ENCODE results near the gene CAMK2D. TPM values are rescaled to one million over a fixed set of nuclear protein-coding genes. Genes with fewer than 3 reads are reported as not detected.

The CAMK2D gene
- total RNA-seq, 1 donor from 2014 or later, result 73.5 TPM

DNA sequence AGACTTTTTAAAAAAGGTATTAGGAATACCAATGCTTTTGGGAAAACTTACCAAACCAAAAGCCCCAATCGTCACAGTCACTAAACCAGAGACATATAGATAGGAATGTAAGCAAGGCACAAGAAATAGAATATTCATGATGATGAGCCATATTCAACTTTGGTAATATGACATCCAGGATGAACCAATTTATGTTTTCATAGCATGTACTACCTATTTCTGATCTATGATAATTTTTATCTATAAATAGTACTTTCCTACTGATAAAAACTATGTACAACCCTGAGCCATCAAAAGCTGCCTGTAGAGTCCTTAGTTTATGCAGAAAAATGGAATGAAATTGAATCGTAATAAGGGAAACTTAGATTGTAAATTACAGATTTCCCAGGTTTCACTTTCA, 18.9 kb downstream of the CAMK2D start:
- H3K36me3 Mint-ChIP-seq (ENCODE audit: low read depth), result peaks cover 32% of the 10 kb centered on the region
- H3K27me3 Mint-ChIP-seq (ENCODE audit: insufficient read depth), result no peaks in the 10 kb centered on the region
- no peak overlapping the region for H3K4me3 Mint-ChIP-seq
- H3K4me1 Mint-ChIP-seq (ENCODE audit: low read depth), result peaks cover 41% of the 10 kb centered on the region
- H3K27ac Mint-ChIP-seq, result no peak overlapping the region
- intact Hi-C loops (cut with micrococcal nuclease), result no loop called here
- no peak for DNase-seq (ENCODE audit: low spot score)
- no peaks in the 10 kb centered on the region for H3K9me3 Mint-ChIP-seq

DNA sequence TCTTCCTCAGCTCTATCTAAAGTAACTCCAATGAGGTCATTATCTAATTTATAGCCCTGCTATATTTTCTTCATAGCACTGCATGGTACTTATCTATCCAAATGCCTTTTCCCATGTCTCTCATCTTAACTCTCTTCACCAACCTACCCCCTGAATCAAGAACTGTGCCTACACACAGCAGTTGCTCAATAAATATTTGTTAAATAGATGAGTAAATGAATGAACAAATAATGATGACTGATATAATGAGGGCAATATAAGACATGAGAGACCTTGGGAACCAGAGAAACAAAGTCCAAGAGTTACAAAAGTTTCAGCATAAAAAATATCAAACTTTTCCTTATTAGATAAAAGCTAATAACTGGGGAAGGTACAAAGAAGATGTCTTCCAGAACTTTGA, 19.6 kb downstream of the CAMK2D start:
- no peaks in the 10 kb centered on the region for H3K9me3 Mint-ChIP-seq
- H3K4me3 Mint-ChIP-seq, result no peak overlapping the region
- DNase-seq (ENCODE audit: low spot score), result no peak
- intact Hi-C loops (cut with micrococcal nuclease), result no loop called here
- H3K27me3 Mint-ChIP-seq (ENCODE audit: insufficient read depth), result no peaks in the 10 kb centered on the region
- H3K36me3 Mint-ChIP-seq (ENCODE audit: low read depth), result peaks cover 33% of the 10 kb centered on the region
- peaks cover 44% of the 10 kb centered on the region for H3K4me1 Mint-ChIP-seq (ENCODE audit: low read depth)
- peak overlapping the region; percentile 0 for H3K27ac Mint-ChIP-seq

DNA sequence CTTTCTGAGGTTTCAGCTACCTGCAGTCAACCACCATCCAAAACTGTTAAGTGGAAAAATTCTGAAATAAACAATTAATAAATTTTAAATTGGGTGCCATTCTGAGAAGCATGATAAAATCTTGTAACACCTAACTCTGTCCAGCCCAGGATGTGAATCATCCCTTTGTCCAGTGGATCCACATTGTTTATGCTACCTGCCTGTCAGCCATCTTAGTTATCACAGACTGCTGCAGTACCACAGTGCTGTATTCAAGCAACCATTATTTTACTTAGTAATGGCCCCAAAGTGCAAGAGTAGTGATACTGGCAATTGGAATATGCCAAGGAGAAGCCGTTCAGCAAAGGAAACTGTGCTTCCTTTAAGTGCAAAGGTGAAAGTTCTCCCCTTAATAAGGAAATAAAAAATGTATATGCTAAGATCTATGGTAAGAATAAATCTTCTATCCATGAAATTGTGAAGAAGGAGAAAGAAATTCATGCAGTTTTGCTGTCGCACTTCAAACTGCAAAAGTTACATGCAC, 20.6 kb downstream of the CAMK2D start:
- Mint-ChIP-seq H3K27ac (no peak overlapping the region), H3K36me3 (ENCODE audit: low read depth) (peaks cover 41% of the 10 kb centered on the region), H3K4me3 (no peak overlapping the region), H3K27me3 (ENCODE audit: insufficient read depth) (no peaks in the 10 kb centered on the region), H3K4me1 (ENCODE audit: low read depth) (peaks cover 49% of the 10 kb centered on the region), H3K9me3 (peaks cover 3% of the 10 kb centered on the region)
- DNase-seq (ENCODE audit: low spot score), result no peak
- intact Hi-C loops (cut with micrococcal nuclease), result no loop called here

DNA sequence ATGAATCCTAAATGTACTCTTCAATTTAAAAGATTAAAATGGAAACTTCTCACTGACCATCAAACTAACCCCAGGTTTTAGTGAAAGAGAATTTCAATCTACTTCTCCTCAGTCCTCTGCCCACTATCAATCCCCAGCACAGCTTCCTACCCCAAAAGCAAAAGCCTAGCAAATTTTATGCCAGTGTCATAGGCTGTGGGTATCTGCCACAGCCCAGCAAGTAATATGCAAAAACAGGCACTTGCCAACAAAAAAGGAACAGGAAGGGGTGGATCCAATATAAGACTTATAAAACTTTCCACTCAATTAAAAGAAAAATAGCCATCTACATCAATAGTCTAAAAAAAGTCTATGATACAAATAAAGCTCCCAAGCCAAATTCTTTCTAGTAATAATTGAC, 22.3 kb downstream of the CAMK2D start:
- Mint-ChIP-seq H3K4me3 (no peak overlapping the region), H3K27me3 (ENCODE audit: insufficient read depth) (no peaks in the 10 kb centered on the region), H3K27ac (peak overlapping the region; percentile 60), H3K4me1 (ENCODE audit: low read depth) (peaks cover 49% of the 10 kb centered on the region), H3K9me3 (peaks cover 3% of the 10 kb centered on the region), H3K36me3 (ENCODE audit: low read depth) (peaks cover 48% of the 10 kb centered on the region)
- DNase-seq (ENCODE audit: low spot score), result no peak
- intact Hi-C loops (cut with micrococcal nuclease), result no loop called here

DNA sequence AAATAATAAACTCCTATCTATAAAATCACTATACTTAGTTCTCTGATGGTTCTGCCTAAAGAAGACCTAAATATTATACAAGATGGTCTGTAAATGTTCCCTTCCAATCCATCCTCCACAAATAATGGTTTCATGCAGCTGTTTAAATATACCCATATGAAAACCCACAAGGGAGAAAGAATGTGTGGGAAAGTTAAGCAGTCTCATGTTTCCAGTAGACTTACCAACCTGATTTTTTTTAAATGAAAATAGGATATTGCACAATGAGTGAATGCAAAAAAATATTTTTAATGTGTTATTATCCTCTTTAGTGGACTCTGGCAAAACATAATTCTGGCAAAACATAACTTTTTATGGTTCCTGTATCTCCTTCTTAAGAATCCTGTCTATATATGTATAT, 23.3 kb downstream of the CAMK2D start:
- Mint-ChIP-seq H3K4me3 (no peak overlapping the region), H3K9me3 (peaks cover 3% of the 10 kb centered on the region), H3K27me3 (ENCODE audit: insufficient read depth) (no peaks in the 10 kb centered on the region), H3K27ac (no peak overlapping the region), H3K36me3 (ENCODE audit: low read depth) (peaks cover 52% of the 10 kb centered on the region), H3K4me1 (ENCODE audit: low read depth) (peaks cover 58% of the 10 kb centered on the region)
- no peak for DNase-seq (ENCODE audit: low spot score)
- intact Hi-C loops (cut with micrococcal nuclease), result no loop called here

DNA sequence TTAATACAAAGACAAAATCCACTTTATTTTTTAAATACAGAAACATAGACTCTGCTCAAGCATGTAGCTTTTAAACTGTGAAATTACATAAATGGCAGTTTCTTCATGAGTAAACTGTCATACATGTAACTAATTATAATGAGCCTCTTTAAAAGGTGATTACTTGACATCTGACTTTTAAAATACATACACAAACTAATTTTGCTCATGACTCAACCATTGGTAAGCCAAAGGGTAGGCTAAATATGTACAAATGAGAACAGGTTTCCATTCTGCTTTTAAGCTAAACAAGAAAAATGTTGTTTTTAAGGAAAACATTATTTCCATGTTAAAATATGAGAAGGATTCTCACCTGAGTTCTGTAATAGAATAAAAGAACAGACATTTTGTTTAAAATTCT, 27.9 kb downstream of the CAMK2D start:
- H3K36me3 Mint-ChIP-seq (ENCODE audit: low read depth), result peaks cover 47% of the 10 kb centered on the region
- H3K4me3 Mint-ChIP-seq, result no peak overlapping the region
- H3K9me3 Mint-ChIP-seq, result peaks cover 5% of the 10 kb centered on the region
- intact Hi-C loops (cut with micrococcal nuclease), result loop anchor here (1.0 kb wide), 1 partner anchor 89 kb away; no protein-coding TSS in a partner anchor
- peaks cover 65% of the 10 kb centered on the region for H3K4me1 Mint-ChIP-seq (ENCODE audit: low read depth)
- no peaks in the 10 kb centered on the region for H3K27me3 Mint-ChIP-seq (ENCODE audit: insufficient read depth)
- no peak overlapping the region for H3K27ac Mint-ChIP-seq
- DNase-seq (ENCODE audit: low spot score), result no peak

DNA sequence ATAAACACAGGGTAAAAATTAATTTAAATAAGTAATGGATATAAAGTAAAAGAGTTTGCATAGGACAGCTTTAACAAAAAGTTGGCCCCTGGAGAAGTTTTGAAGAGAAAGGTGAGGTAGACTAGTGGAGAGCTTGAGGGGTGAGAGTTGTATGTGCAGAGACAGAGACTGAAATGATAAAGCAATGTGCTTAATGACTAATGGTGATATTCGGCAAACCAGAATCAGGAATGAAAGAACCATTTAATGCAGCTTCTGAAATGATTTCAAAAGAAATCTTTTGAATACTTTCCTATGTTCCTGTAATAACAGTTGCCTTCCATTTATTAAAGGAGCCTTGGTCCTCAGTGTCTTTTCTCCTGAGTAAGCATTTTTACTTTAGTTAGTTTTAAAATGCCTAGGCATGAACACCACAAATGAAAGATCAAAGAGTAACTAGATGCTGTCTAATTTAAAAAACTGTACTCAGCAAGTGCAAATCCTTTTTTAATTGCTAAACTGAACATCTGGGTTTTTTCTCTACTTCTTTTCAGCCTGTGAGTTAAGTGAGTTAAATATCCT, 28.5 kb downstream of the CAMK2D start:
- DNase-seq (ENCODE audit: low spot score), result no peak
- intact Hi-C loops (cut with micrococcal nuclease), result loop anchor here (1.0 kb wide), 1 partner anchor 89 kb away; no protein-coding TSS in a partner anchor
- Mint-ChIP-seq H3K4me3 (no peak overlapping the region), H3K27ac (peak overlapping the region; percentile 19), H3K27me3 (ENCODE audit: insufficient read depth) (no peaks in the 10 kb centered on the region), H3K36me3 (ENCODE audit: low read depth) (peaks cover 49% of the 10 kb centered on the region), H3K9me3 (peaks cover 5% of the 10 kb centered on the region), H3K4me1 (ENCODE audit: low read depth) (peaks cover 68% of the 10 kb centered on the region)

DNA sequence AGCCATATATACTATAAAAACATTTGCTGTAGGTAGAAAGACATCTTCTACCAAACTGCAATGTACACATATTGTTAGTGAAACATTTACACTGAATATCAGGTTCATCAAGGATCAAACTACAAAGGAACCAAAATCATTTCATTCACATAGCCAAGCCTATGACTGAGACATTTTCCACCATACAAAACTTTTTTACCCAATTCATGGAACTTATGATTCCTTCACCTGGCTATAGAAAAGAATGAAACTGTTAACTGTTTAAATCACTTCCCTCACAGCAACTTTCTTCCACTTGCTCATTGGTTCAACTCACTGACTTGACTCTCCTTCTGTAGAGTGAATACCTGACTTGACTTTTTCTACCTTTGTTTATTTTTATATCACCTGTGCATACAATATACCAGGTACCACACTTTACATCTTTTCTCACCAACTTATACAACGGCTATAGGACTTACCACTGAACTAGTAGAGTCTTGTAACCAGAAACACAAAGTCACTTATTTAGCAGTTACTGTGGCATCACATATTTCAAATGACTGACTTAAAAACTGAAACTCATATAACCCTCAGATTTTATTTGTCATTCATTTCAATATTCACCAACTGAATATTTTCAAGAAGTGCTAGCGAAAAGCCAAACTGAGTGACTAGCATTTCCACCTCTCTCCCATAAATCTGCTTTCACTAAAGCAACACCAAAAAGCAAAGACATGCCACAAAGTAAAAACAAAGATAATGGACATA, 30.9 kb downstream of the CAMK2D start:
- intact Hi-C loops (cut with micrococcal nuclease), result loop anchor here (1.0 kb wide), 4 partner anchors 26 to 191 kb away; no protein-coding TSS in a partner anchor
- H3K27ac Mint-ChIP-seq, result peak overlapping the region; percentile 37
- peaks cover 77% of the 10 kb centered on the region for H3K4me1 Mint-ChIP-seq (ENCODE audit: low read depth)
- peaks cover 35% of the 10 kb centered on the region for H3K36me3 Mint-ChIP-seq (ENCODE audit: low read depth)
- no peaks in the 10 kb centered on the region for H3K27me3 Mint-ChIP-seq (ENCODE audit: insufficient read depth)
- H3K9me3 Mint-ChIP-seq, result peaks cover 3% of the 10 kb centered on the region
- no peak for DNase-seq (ENCODE audit: low spot score)
- H3K4me3 Mint-ChIP-seq, result peak overlapping the region; percentile 0

DNA sequence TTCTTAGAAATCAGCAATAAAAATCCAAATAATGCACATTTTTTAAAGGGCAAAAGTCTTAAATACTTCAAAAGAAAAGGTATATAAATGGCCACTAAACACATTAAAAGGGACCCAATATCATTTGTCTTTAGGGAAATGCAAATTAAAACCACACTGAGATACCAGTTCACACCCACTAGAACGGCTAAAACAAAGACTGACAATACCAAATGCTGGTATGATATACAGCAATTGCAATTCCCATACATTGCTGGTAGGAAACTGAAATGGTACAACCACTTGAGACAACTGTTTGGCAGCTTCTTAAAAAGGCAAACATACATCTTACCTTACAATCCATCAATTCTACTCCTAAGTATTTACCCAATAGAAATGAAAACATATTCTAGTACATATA, 33.7 kb downstream of the CAMK2D start:
- H3K27ac Mint-ChIP-seq, result no peak overlapping the region
- H3K36me3 Mint-ChIP-seq (ENCODE audit: low read depth), result peaks cover 20% of the 10 kb centered on the region
- H3K9me3 Mint-ChIP-seq, result peaks cover 3% of the 10 kb centered on the region
- H3K4me1 Mint-ChIP-seq (ENCODE audit: low read depth), result peaks cover 63% of the 10 kb centered on the region
- DNase-seq (ENCODE audit: low spot score), result no peak
- no peak overlapping the region for H3K4me3 Mint-ChIP-seq
- H3K27me3 Mint-ChIP-seq (ENCODE audit: insufficient read depth), result no peaks in the 10 kb centered on the region
- intact Hi-C loops (cut with micrococcal nuclease), result no loop called here

DNA sequence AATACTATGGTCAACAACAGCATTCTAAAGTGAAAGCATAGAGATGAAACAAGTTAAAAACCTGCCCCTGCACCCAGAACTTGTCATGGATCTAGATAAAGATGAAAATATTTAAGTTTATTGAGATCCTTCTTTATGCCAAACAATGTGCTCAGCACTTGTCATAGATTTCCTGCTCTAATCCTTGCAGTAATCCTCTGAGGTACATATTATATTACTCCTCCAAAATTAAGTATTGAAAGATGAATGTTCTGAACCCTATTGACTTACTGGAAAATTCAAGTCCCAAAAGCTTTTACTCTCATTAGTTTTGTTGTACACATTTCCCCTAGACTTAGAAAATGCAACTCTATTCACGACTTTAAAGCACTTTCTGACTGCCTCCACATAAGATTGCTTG, 35.6 kb downstream of the CAMK2D start:
- peaks cover 18% of the 10 kb centered on the region for H3K36me3 Mint-ChIP-seq (ENCODE audit: low read depth)
- intact Hi-C loops (cut with micrococcal nuclease), result no loop called here
- no peak overlapping the region for H3K4me3 Mint-ChIP-seq
- peaks cover 3% of the 10 kb centered on the region for H3K9me3 Mint-ChIP-seq
- H3K27me3 Mint-ChIP-seq (ENCODE audit: insufficient read depth), result no peaks in the 10 kb centered on the region
- no peak for DNase-seq (ENCODE audit: low spot score)
- H3K27ac Mint-ChIP-seq, result no peak overlapping the region
- peaks cover 62% of the 10 kb centered on the region for H3K4me1 Mint-ChIP-seq (ENCODE audit: low read depth)

DNA sequence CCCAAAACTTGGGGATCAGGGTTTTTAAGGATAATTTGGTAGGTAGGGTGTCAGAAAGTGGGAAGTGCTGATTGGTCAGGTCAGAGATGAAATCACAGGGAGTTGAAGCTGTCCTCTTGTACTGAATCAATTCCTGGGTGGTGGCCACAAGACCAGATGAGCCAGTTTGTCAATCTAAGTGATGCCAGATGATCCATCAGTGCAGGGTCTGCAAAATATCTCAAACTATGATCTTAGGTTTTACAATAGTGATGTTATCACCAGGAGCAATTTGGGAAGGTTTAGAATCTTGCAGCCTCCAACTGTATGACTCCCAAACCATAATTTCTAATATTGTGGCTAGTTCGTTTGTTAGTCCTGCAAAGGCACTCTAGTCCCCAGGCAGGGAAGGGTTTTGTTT, 43.3 kb downstream of the CAMK2D start:
- H3K27ac Mint-ChIP-seq, result no peak overlapping the region
- H3K4me1 Mint-ChIP-seq (ENCODE audit: low read depth), result peaks cover 21% of the 10 kb centered on the region
- no peak overlapping the region for H3K4me3 Mint-ChIP-seq
- no peaks in the 10 kb centered on the region for H3K27me3 Mint-ChIP-seq (ENCODE audit: insufficient read depth)
- no peak for DNase-seq (ENCODE audit: low spot score)
- H3K36me3 Mint-ChIP-seq (ENCODE audit: low read depth), result peaks cover 19% of the 10 kb centered on the region
- no peaks in the 10 kb centered on the region for H3K9me3 Mint-ChIP-seq
- intact Hi-C loops (cut with micrococcal nuclease), result no loop called here

DNA sequence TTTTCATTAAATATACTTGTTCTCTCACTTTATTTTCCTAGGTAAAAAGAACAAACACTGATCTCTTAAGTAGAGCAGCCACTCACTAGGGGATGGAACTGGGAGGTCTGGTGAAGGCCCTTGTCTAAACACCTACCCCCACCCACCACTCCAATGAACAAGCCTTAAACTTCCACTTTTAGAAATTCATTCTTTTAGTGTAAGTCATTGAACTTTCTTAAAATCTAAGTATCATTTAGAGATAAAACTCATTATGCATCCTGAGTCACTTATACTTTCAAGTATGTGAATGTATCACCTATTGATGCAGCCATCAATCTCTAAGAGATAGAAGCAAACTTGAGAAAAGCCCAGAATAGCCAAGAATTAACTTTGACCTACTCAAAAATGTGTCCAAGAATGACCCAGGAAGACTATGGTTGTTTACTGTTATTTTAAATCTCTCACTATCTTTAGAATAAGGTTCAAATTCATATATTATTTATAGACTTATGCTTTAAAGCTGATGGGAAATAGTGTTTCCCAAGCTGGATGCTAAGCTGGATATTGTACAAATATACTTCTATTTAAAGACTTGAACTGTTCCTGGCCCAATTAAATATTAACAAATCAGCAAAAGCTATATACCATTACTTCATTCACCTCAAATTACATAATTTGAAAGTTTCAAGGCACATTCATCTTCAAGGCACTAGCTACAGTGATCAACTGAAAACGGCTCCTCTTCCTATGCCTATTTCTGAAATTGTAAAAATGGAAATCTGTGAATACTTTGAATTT, 49.5 kb downstream of the CAMK2D start:
- H3K4me3 Mint-ChIP-seq, result no peak overlapping the region
- H3K36me3 Mint-ChIP-seq (ENCODE audit: low read depth), result peaks cover 18% of the 10 kb centered on the region
- no peak overlapping the region for H3K27ac Mint-ChIP-seq
- DNase-seq (ENCODE audit: low spot score), result no peak
- intact Hi-C loops (cut with micrococcal nuclease), result no loop called here
- peaks cover 21% of the 10 kb centered on the region for H3K4me1 Mint-ChIP-seq (ENCODE audit: low read depth)
- no peaks in the 10 kb centered on the region for H3K27me3 Mint-ChIP-seq (ENCODE audit: insufficient read depth)
- H3K9me3 Mint-ChIP-seq, result no peaks in the 10 kb centered on the region

DNA sequence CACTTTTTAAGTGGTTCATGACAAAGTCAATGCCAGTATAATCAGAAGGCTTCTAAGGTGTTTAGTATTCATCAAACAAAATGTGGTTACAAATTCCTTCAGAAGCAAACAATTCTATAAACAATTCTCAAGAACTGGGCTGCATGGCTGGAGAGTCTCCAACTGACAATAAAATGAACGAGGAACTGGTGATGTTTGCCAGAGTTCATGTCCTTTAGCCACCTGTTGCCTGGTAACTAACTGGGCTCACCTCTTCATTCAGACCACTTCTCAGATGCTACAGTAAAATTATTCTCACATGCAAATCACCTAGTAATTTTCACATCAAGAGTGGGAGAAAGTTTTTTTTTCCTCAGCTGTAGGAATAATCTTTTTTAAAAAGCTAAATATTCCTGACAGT, 53.3 kb downstream of the CAMK2D start:
- Mint-ChIP-seq H3K9me3 (no peaks in the 10 kb centered on the region), H3K4me1 (ENCODE audit: low read depth) (peaks cover 32% of the 10 kb centered on the region), H3K27me3 (ENCODE audit: insufficient read depth) (no peaks in the 10 kb centered on the region), H3K4me3 (no peak overlapping the region), H3K27ac (no peak overlapping the region), H3K36me3 (ENCODE audit: low read depth) (peaks cover 11% of the 10 kb centered on the region)
- intact Hi-C loops (cut with micrococcal nuclease), result no loop called here
- no peak for DNase-seq (ENCODE audit: low spot score)
